ENCODE results near the gene DCT. TPM values are rescaled to one million over a fixed set of nuclear protein-coding genes. Genes with fewer than 3 reads are reported as not detected.

The DCT gene
- polyA plus RNA-seq, 1 of the 3 experiments (the other 2 are of a cell fraction) = 0.03 TPM

DNA sequence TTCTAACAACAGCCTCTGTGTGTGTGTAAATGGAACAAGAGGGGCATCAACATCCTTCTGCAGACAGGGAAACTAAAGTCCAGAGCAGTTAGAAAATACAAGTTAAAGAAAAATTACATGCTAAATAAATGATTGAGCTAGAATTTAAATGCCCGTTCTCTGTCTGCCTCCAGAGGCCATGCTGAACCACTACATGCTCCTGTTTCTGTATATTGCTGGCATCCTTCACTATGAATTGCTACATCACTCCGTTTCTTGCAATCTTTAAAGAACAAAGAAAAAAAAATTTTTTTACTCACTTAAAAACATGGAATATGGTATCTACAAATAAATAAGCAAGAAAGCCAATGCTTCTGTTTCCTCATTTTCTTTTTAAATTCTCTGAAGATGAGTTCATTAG lies 47.9 kb downstream of the DCT start:
- 73% methylated on average over 2 of the region's 2 CpGs for WGBS (ENCODE audit: low lambda C conversion rate)
- TF ChIP-seq ELF1 (IDR thresholded peaks at IDR 0.05) = no peak
- no peak for TF ChIP-seq EZH2phosphoT487 (IDR thresholded peaks at IDR 0.05; ENCODE audit: borderline replicate concordance, low read depth)
- TF ChIP-seq, protein P1, sequence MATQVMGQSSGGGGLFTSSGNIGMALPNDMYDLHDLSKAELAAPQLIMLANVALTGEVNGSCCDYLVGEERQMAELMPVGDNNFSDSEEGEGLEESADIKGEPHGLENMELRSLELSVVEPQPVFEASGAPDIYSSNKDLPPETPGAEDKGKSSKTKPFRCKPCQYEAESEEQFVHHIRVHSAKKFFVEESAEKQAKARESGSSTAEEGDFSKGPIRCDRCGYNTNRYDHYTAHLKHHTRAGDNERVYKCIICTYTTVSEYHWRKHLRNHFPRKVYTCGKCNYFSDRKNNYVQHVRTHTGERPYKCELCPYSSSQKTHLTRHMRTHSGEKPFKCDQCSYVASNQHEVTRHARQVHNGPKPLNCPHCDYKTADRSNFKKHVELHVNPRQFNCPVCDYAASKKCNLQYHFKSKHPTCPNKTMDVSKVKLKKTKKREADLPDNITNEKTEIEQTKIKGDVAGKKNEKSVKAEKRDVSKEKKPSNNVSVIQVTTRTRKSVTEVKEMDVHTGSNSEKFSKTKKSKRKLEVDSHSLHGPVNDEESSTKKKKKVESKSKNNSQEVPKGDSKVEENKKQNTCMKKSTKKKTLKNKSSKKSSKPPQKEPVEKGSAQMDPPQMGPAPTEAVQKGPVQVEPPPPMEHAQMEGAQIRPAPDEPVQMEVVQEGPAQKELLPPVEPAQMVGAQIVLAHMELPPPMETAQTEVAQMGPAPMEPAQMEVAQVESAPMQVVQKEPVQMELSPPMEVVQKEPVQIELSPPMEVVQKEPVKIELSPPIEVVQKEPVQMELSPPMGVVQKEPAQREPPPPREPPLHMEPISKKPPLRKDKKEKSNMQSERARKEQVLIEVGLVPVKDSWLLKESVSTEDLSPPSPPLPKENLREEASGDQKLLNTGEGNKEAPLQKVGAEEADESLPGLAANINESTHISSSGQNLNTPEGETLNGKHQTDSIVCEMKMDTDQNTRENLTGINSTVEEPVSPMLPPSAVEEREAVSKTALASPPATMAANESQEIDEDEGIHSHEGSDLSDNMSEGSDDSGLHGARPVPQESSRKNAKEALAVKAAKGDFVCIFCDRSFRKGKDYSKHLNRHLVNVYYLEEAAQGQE (IDR thresholded peaks at IDR 0.05; ENCODE audit: low read depth, low read length) = no peak
- TF ChIP-seq RAD21 (IDR thresholded peaks at IDR 0.05; ENCODE audit: low read length) = no peak
- TF ChIP-seq YY1 (IDR thresholded peaks at IDR 0.05; ENCODE audit: low read depth) = no peak
- no peak for TF ChIP-seq NFIC (IDR thresholded peaks at IDR 0.05; ENCODE audit: borderline replicate concordance)
- TF ChIP-seq MXI1 (IDR thresholded peaks at IDR 0.05; ENCODE audit: low read depth, low read length) = no peak
- ChIA-PET POLR2A (no interaction called here), CTCF (interaction anchor here (0.7 to 18.1 kb wide), 6 partner anchors 14 to 186 kb away, joined by 3 to 307 read pairs (median 3); no protein-coding TSS in a partner anchor)
- Histone ChIP-seq H3K27ac (ENCODE audit: low read depth in 2 of 2, low read length in 1 of 2) (no peak overlapping the region), H3F3A (replicated peaks; ENCODE audit: insufficient read depth) (no peaks in the 10 kb centered on the region), H3K4me3 (ENCODE audit: low read depth in 2 of 2, low read length in 1 of 2) (no peak overlapping the region), H3K9ac (no peak overlapping the region), H4K20me1 (ENCODE audit: insufficient read depth) (no peaks in the 10 kb centered on the region), H3K9me2 (no peaks in the 10 kb centered on the region), H3K4me1 (ENCODE audit: control insufficient read depth in 1 of 2, insufficient read depth in 2 of 2, low read depth in 1 of 2, low read length in 1 of 2) (peaks cover 0 to 4% of the 10 kb centered on the region in 2 experiments; a peak in 2 of 4 replicates), H3K27me3 (ENCODE audit: insufficient read depth) (no peaks in the 10 kb centered on the region), H2AFZ (ENCODE audit: low read depth) (no peak overlapping the region), H3K4me2 (no peak overlapping the region), H3K9me3 (no peaks in the 10 kb centered on the region), H3K79me2 (ENCODE audit: insufficient read depth) (no peaks in the 10 kb centered on the region), H3K36me3 (replicated peaks in 1 of 2; ENCODE audit: control insufficient read depth in 1 of 2, insufficient read depth in 2 of 2, low read length in 1 of 2) (no peaks in the 10 kb centered on the region)
- DNase-seq = no peak

DNA sequence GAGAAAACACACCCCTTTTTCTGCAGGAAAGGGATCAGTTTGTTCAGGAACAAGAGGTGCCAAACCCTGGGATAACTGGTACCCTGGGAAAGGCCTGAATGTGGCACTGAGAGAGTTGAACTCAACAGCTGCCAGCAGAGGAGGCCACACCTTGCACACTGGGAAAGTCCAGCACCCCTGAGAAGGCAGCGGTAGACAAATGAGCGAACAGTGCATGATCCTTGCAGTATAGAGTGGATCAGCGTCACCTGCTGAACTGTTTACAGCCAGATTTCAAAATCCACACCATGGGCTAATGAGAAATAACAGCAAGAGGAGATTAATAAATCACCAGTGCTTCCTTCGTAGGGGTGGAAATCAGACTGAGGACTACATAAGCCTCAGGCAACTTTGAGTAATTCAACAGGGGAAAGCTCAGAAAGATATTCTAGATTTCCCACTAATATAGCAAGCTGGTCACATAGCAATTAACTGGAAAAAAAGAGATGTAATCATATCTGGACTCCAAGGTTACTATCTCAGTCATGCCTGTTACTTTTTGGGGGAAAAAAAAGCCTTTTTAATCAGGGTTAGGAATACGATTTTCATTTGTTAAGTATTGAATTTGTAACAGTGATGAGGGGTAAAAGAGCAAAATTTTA lies 52.0 kb downstream of the DCT start:
- Histone ChIP-seq H3K9me2 (no peaks in the 10 kb centered on the region), H3K4me3 (ENCODE audit: low read depth in 2 of 2, low read length in 1 of 2) (no peak overlapping the region), H3K4me2 (no peak overlapping the region), H3K4me1 (ENCODE audit: control insufficient read depth in 1 of 2, insufficient read depth in 2 of 2, low read depth in 1 of 2, low read length in 1 of 2) (peaks cover 0 to 4% of the 10 kb centered on the region in 2 experiments; a peak in 2 of 4 replicates), H3F3A (replicated peaks; ENCODE audit: insufficient read depth) (no peaks in the 10 kb centered on the region), H2AFZ (ENCODE audit: low read depth) (no peak overlapping the region), H3K9ac (no peak overlapping the region), H3K27me3 (ENCODE audit: insufficient read depth) (no peaks in the 10 kb centered on the region), H3K79me2 (ENCODE audit: insufficient read depth) (no peaks in the 10 kb centered on the region), H4K20me1 (ENCODE audit: insufficient read depth) (no peaks in the 10 kb centered on the region), H3K9me3 (no peaks in the 10 kb centered on the region), H3K36me3 (replicated peaks in 1 of 2; ENCODE audit: control insufficient read depth in 1 of 2, insufficient read depth in 2 of 2, low read length in 1 of 2) (no peaks in the 10 kb centered on the region), H3K27ac (ENCODE audit: low read depth in 2 of 2, low read length in 1 of 2) (peak overlapping the region in 1 of 2 experiments; percentile 47; a peak in 2 of 4 replicates)
- ChIA-PET POLR2A (no interaction called here), CTCF (interaction anchor here (0.5 to 18.1 kb wide), 6 partner anchors 9 to 190 kb away, joined by 3 to 307 read pairs (median 3); no protein-coding TSS in a partner anchor)
- WGBS (ENCODE audit: low lambda C conversion rate) = 63% methylated on average over 5 of the region's 5 CpGs
- TF ChIP-seq RAD21 (IDR thresholded peaks at IDR 0.05; ENCODE audit: low read length) = peak; percentile 2; the same call in 1 of the 2 replicates
- peak; percentile 76 for TF ChIP-seq GATA2 (CRISPR knock-in tag; IDR thresholded peaks at IDR 0.05)
- TF ChIP-seq EP300 (IDR thresholded peaks at IDR 0.05; ENCODE audit: borderline replicate concordance in 1 of 2, low read depth in 1 of 2, low read length in 1 of 2) = peak in 1 of 2 experiments; percentile 29; a peak in 1 of 4 replicates
- no peak for TF ChIP-seq CHD2 (IDR thresholded peaks at IDR 0.05; ENCODE audit: low read length, partially characterized antibody)
- TF ChIP-seq, protein P2, sequence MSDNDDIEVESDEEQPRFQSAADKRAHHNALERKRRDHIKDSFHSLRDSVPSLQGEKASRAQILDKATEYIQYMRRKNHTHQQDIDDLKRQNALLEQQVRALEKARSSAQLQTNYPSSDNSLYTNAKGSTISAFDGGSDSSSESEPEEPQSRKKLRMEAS (IDR thresholded peaks at IDR 0.05; ENCODE audit: low read depth) = no peak
- no peak for TF ChIP-seq POLR2AphosphoS5 (IDR thresholded peaks at IDR 0.05; ENCODE audit: low read depth, low read length)
- TF ChIP-seq NFIC (IDR thresholded peaks at IDR 0.05; ENCODE audit: borderline replicate concordance) = no peak
- no peak for TF ChIP-seq RFX5 (IDR thresholded peaks at IDR 0.05; ENCODE audit: low read length)
- TF ChIP-seq RCOR1 (IDR thresholded peaks at IDR 0.05; ENCODE audit: low read length) = peak; percentile 41; the same call in 1 of the 2 replicates
- no peak for TF ChIP-seq TAF1 (IDR thresholded peaks at IDR 0.05; ENCODE audit: borderline replicate concordance, low read depth, low read length)
- TF ChIP-seq TEAD4 (IDR thresholded peaks at IDR 0.05; ENCODE audit: borderline replicate concordance, insufficient read depth) = no peak
- peak; percentile 40 for DNase-seq

Measured in SK-N-SH (cell line).